CD14-positive monocyte (primary cell): Measurements from ENCODE around the gene ZNF672. TPM values are rescaled to one million over a fixed set of nuclear protein-coding genes. Genes with fewer than 3 reads are reported as not detected.

Experiments used
- DNase-seq, 3 donors: peaks; one replicate each; pipeline ENCODE4 v3.0.0-alpha.2; 2011 to 2022
- H2AFZ ChIP-seq: 2 replicates; pipeline ENCODE4 v1.6.0; 2012; ENCODE audit warnings: mild to moderate bottlenecking, low read depth, low read length, inconsistent platforms; ENCODE audit not compliant: insufficient read depth, poor library complexity, severe bottlenecking
- H3K27ac ChIP-seq, 2 donors: 1 replicate in 1 of 2; 2 replicates in 1 of 2; pipeline ENCODE4 v1.5.1; 2012 to 2013; ENCODE audit warnings: low read length in 2 of 2, control low read depth in 1 of 2, inconsistent platforms in 1 of 2, low read depth in 1 of 2, mild to moderate bottlenecking in 1 of 2
- H3K27me3 ChIP-seq, 2 donors: one replicate each; pipeline versions ENCODE4 v1.6.0 to v1.6.1; 2011 to 2013; ENCODE audit warnings: low read length in 2 of 2; ENCODE audit not compliant: control insufficient read depth in 2 of 2, insufficient read depth in 2 of 2
- H3K36me3 ChIP-seq, 2 donors: replicated peaks in 1 of 2; 1 replicate in 1 of 2; 2 replicates in 1 of 2; pipeline versions ENCODE4 v1.5.1 to v1.6.1; 2012 to 2013; ENCODE audit warnings: low read length in 2 of 2, control low read depth in 1 of 2, inconsistent platforms in 1 of 2, mild to moderate bottlenecking in 1 of 2; ENCODE audit not compliant: insufficient read depth in 2 of 2, control insufficient read depth in 1 of 2
- H3K4me1 ChIP-seq, 2 donors: 1 replicate in 1 of 2; 2 replicates in 1 of 2; pipeline versions ENCODE4 v1.5.1 to v1.6.1; 2012 to 2013; ENCODE audit warnings: low read length in 2 of 2, control low read depth in 1 of 2, inconsistent platforms in 1 of 2, mild to moderate bottlenecking in 1 of 2, moderate library complexity in 1 of 2; ENCODE audit not compliant: insufficient read depth in 2 of 2, control insufficient read depth in 1 of 2
- H3K4me2 ChIP-seq: replicated peaks from 2 replicates; pipeline ENCODE3; 2012; ENCODE audit warnings: low read length, moderate library complexity, mild to moderate bottlenecking; ENCODE audit not compliant: poor library complexity, severe bottlenecking; ENCODE audit errors: extremely low read depth
- H3K4me3 ChIP-seq, 3 experiments: fragments of 200-600 bp in 1 of 3; sonication (generic) in 1 of 3; replicated peaks in 1 of 3; 1 replicate in 2 of 3; 2 replicates in 1 of 3; pipeline ENCODE4 v1.5.1; 2011 to 2013; ENCODE audit warnings: low read length in 3 of 3, mild to moderate bottlenecking in 3 of 3, control low read depth in 2 of 3, low read depth in 2 of 3, inconsistent platforms in 1 of 3, moderate library complexity in 1 of 3
- H3K79me2 ChIP-seq: 2 replicates; pipeline ENCODE4 v1.6.0; 2012; ENCODE audit warnings: mild to moderate bottlenecking, control low read depth, inconsistent platforms, low read length, moderate library complexity; ENCODE audit not compliant: insufficient read depth
- H3K9ac ChIP-seq: 2 replicates; pipeline ENCODE4 v1.6.0; 2017; ENCODE audit warnings: low read length, mild to moderate bottlenecking; ENCODE audit not compliant: insufficient read depth, poor library complexity, severe bottlenecking
- H3K9me3 ChIP-seq, 2 donors: replicated peaks in 1 of 2; 1 replicate in 1 of 2; 2 replicates in 1 of 2; pipeline versions ENCODE4 v1.5.1 to v1.6.1; 2012 to 2013; ENCODE audit warnings: low read length in 2 of 2, control low read depth in 1 of 2; ENCODE audit not compliant: control insufficient read depth in 1 of 2, insufficient read depth in 1 of 2
- H4K20me1 ChIP-seq: 2 replicates; pipeline ENCODE4 v1.6.0; 2012; ENCODE audit warnings: mild to moderate bottlenecking, low read length, control low read depth, moderate library complexity; ENCODE audit not compliant: insufficient read depth
- H3K27ac Mint-ChIP-seq, 7 donors: one replicate each; pipeline ENCODE4 v1.8.0; 2020; ENCODE audit warnings: mild to moderate bottlenecking in 7 of 7, mixed read lengths in 7 of 7, moderate library complexity in 6 of 7, inconsistent platforms in 2 of 7
- H3K27me3 Mint-ChIP-seq, 3 donors: one replicate each; pipeline ENCODE4 v1.8.0; 2021 to 2022; ENCODE audit warnings: low read depth in 3 of 3, mild to moderate bottlenecking in 3 of 3, mixed read lengths in 3 of 3, moderate library complexity in 3 of 3, inconsistent platforms in 1 of 3
- H3K36me3 Mint-ChIP-seq, 2 donors: one replicate each; pipeline ENCODE4 v1.8.0; 2020; ENCODE audit warnings: mixed read lengths in 2 of 2, inconsistent platforms in 1 of 2, mild to moderate bottlenecking in 1 of 2
- H3K4me1 Mint-ChIP-seq: one replicate; pipeline ENCODE4 v1.8.0; 2020; ENCODE audit warnings: mild to moderate bottlenecking, mixed read lengths
- H3K4me3 Mint-ChIP-seq, 2 donors: one replicate each; pipeline ENCODE4 v1.8.0; 2020; ENCODE audit warnings: mild to moderate bottlenecking in 2 of 2, mixed read lengths in 2 of 2, moderate library complexity in 1 of 2
- H3K9me3 Mint-ChIP-seq, 7 donors: one replicate each; pipeline ENCODE4 v1.8.0; 2020 to 2022; ENCODE audit warnings: mixed read lengths in 7 of 7, mild to moderate bottlenecking in 6 of 7, moderate library complexity in 6 of 7, inconsistent platforms in 2 of 7
- WGBS: methylation state at CpG from one replicate; pipeline ENCODE4 v1.1.5; 2013; ENCODE audit warnings: missing lambda C conversion rate; ENCODE audit not compliant: insufficient coverage; 5-methylcytosine and 5-hydroxymethylcytosine counted together
- intact Hi-C, 2 donors: fragments of 100-400 bp; cut with micrococcal nuclease; formaldehyde crosslinking; loops; one replicate each; pipeline versions ENCODE4 v1.15.0 to v1.15.1; 2023
- polyA plus RNA-seq, 3 donors: library from polyadenylated mRNA; depleted of rRNA in 1 of 3; unstranded in 2 of 3; stranded (reverse) in 1 of 3; fragments of 300-500 nt in 2 of 3; fragments of >200 nt in 1 of 3; fragmentation: Illumina TruSeq in 2 of 3; gene quantifications; 1 replicate in 2 of 3; 2 replicates in 1 of 3; pipeline ENCODE4 v1.2.3, GENCODE V29; 2012 to 2021
- TF ChIP-seq, protein P1 (sequence below): fragments of 200-600 bp; IDR thresholded peaks from one replicate; pipeline ENCODE4 v1.8.0; 2022; ENCODE audit warnings: antibody characterized with exemption, mild to moderate bottlenecking

ZNF672 gene
- polyA plus RNA-seq, 3 donors, result 21.2 to 23.9 (median 23.4) TPM

GRCh38 chr1:248890549-248891498 is 52.8 kb downstream of the ZNF672 start:
- Mint-ChIP-seq H3K27me3 (peaks cover 1 to 4% (median 2%) of the 10 kb centered on the region in 3 donors), H3K4me3 (no peak overlapping the region), H3K9me3 (peaks cover 0 to 4% (median 0%) of the 10 kb centered on the region in 7 donors), H3K36me3 (no peaks in the 10 kb centered on the region), H3K4me1 (peaks cover 2% of the 10 kb centered on the region), H3K27ac (no peak overlapping the region)
- no peak overlapping the region for H3K9ac ChIP-seq
- no peak overlapping the region for H2AFZ ChIP-seq
- H3K27me3 ChIP-seq, result no peaks in the 10 kb centered on the region
- intact Hi-C loops, result no loop called here
- no peak overlapping the region for H3K4me3 ChIP-seq
- no peaks in the 10 kb centered on the region for H3K4me1 ChIP-seq
- no peak overlapping the region for H3K4me2 ChIP-seq
- no peak for DNase-seq
- TF ChIP-seq, protein P1, sequence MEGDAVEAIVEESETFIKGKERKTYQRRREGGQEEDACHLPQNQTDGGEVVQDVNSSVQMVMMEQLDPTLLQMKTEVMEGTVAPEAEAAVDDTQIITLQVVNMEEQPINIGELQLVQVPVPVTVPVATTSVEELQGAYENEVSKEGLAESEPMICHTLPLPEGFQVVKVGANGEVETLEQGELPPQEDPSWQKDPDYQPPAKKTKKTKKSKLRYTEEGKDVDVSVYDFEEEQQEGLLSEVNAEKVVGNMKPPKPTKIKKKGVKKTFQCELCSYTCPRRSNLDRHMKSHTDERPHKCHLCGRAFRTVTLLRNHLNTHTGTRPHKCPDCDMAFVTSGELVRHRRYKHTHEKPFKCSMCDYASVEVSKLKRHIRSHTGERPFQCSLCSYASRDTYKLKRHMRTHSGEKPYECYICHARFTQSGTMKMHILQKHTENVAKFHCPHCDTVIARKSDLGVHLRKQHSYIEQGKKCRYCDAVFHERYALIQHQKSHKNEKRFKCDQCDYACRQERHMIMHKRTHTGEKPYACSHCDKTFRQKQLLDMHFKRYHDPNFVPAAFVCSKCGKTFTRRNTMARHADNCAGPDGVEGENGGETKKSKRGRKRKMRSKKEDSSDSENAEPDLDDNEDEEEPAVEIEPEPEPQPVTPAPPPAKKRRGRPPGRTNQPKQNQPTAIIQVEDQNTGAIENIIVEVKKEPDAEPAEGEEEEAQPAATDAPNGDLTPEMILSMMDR, result no peak
- H3K36me3 ChIP-seq, result no peaks in the 10 kb centered on the region
- no peaks in the 10 kb centered on the region for H3K79me2 ChIP-seq
- no peak overlapping the region for H3K27ac ChIP-seq
- no peaks in the 10 kb centered on the region for H3K9me3 ChIP-seq
- no peaks in the 10 kb centered on the region for H4K20me1 ChIP-seq
- 100% methylated on average over 6 of the region's 9 CpGs for WGBS

GRCh38 chr1:248891758-248892157 is 53.7 kb downstream of the ZNF672 start:
- peaks cover 2% of the 10 kb centered on the region for H3K4me1 Mint-ChIP-seq
- Histone ChIP-seq H3K27ac (no peak overlapping the region), H3K9me3 (no peaks in the 10 kb centered on the region), H3K4me1 (no peaks in the 10 kb centered on the region), H3K4me3 (no peak overlapping the region), H3K79me2 (no peaks in the 10 kb centered on the region), H3K9ac (no peak overlapping the region), H3K4me2 (no peak overlapping the region), H2AFZ (no peak overlapping the region), H3K27me3 (no peaks in the 10 kb centered on the region), H3K36me3 (no peaks in the 10 kb centered on the region), H4K20me1 (no peaks in the 10 kb centered on the region)
- peaks cover 0 to 4% (median 0%) of the 10 kb centered on the region in 7 donors for H3K9me3 Mint-ChIP-seq
- no peak overlapping the region for H3K4me3 Mint-ChIP-seq
- H3K27ac Mint-ChIP-seq, result no peak overlapping the region
- DNase-seq, result no peak
- peaks cover 1 to 4% (median 2%) of the 10 kb centered on the region in 3 donors for H3K27me3 Mint-ChIP-seq
- H3K36me3 Mint-ChIP-seq, result no peaks in the 10 kb centered on the region
- WGBS, result no CpG with 5 or more reads among the region's 2 CpGs
- intact Hi-C loops, result no loop called here
- TF ChIP-seq, protein P1, result no peak
